Stimulated activated CD4-positive, alpha-beta T cell treated with anti-CD3 and anti-CD28 coated beads, Interleukin-12 subunit alpha, Interleukin-12 subunit beta, amount 100 ng/mL, for 24 hours (primary cell): ENCODE measurements around the gene KCNK6.
"Not testable (repeated sequence)": the region's sequence is repeated elsewhere in the genome, so short reads cannot be mapped to it uniquely, and the experiment has no call there.

Source experiments
- DNase-seq, 2 experiments: peaks; one replicate each; pipeline ENCODE4 v3.0.0-alpha.2; 2020; ENCODE audit warnings: low read depth in 2 of 2

KCNK6 gene

DNA sequence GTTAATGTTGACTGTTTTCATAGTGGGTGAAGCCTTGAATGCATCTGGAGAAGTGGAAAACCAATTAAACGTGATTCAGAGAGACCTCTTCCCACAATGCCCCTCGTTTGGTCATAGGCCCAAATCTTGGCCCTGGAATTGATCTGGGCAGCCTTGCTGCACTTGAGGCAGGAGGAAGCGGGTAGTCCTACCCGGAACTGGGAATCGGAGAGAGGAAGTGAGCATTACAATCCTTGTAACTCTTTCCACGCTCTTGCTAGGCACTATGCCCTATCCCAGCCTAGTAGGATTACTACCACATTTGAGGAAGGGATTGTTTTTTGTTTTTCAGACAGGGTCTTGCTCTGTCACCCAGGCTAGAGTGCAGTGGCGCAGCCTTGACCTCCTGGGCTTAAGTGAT is 3.6 kb downstream of the KCNK6 start:
- no peak for DNase-seq

GRCh38 chr19:38324431-38324830 is 4.8 kb downstream of the KCNK6 start:
- DNase-seq = no peak

GRCh38 chr19:38326591-38326990 is 6.9 kb downstream of the KCNK6 start:
- DNase-seq = no peak

DNA sequence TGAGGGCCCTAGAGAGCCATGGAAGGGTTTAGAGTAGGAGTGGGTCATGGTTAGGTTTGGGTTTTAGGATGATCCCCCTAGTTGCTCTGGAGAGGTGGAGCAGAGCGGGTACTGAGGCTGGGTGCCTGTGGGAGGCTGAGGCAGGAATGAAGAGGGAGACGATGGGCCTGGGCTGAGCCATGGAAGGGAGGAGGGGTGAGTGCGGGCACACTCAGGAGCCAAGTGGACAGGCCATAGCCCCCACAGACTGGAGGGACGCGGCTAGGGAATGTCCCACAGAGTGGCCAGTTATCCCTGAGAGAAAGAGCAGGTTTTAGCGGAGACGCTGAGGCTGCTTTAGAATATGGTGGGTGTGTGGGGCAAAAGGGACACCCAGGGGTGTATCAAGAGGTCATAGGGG is 10.0 kb downstream of the KCNK6 start:
- no peak for DNase-seq

- no peak for DNase-seq
Measured at GRCh38 chr19:38331728-38332127, 12.1 kb downstream of the KCNK6 start.

GRCh38 chr19:38333245-38333644 is 13.6 kb downstream of the KCNK6 start:
- no peak for DNase-seq

DNA sequence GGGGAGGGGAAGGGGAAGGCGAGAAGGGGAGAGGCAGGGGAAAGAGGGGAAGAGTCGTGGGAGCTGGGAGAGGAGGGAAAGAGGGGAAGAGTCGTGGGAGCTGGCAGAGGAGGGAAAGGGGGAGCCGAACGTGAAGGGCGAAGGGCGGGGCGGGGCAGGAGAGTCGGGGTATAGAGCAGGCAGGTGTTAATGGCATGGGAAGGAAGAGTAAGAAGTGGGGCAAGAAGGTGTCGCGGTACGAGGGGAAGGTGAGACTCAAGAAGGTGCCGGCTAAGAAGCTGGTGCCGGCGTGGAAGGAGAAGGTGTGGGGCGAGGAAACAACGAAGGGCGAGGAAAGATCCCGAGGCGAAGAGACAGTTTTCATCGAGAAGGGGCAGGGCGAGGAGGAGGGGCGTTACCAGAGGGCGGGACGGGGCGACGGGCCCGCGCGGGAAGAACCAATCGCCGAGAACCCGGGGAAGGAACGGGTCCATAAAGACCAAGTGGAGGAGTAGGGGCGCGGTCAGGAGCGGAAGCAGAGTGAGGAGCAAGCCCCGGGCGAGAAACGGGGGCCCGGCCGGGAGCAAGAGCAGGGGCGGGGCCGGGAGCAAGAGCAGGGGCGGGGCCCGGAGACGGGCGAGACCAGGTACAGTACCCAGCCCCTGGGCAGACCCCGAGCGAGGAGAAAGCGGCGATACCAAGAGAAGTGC is 16.4 kb downstream of the KCNK6 start:
- DNase-seq = peak; percentile 90 to 96

DNA sequence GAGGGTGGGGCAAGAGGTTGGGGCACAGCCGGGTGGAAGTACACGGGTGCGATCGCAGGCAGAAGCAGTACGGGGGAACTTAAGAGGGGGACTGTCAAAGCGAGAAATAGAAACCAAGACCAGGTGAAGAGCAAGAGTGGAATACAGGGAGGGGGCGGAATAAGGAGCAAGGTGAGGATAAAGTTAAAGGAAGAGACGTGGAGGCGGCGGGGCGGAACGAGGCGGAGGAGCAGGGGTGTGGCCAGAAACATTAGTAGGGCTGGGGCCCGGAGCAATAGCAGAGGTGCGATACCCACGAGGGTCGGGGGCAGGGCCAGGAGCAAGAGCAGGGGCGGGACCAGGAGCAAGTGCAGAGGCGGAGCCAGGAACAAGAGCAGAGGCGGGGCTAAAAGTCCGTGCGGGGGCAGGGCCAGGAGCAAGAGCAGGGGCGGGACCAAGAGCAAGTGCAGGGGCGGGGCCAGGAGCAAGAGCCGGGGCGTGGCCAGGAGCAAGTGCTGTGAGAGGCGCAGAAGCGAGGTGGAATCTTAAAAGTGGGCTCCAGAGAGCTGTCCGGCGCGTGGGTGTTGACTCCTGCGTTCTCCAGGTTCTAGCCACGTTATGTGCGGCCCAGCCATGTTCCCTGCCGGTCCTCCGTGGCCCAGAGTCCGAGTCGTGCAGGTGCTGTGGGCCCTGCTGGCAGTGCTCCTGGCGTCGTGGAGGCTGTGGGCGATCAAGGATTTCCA is 17.2 kb downstream of the KCNK6 start:
- peak; percentile 94 to 97 for DNase-seq

DNA sequence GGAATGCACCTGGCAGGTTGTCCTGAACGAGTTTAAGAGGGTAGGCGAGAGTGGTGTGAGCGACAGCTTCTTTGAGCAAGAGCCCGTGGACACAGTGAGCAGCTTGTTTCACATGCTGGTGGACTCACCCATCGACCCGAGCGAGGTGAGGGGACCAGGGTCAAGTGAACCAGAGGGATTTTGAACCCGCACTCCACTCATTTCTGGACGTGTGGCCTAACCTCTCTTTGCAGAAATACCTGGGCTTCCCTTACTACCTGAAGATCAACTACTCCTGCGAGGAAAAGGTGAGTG is 17.7 kb downstream of the KCNK6 start:
- no peak for DNase-seq

DNA sequence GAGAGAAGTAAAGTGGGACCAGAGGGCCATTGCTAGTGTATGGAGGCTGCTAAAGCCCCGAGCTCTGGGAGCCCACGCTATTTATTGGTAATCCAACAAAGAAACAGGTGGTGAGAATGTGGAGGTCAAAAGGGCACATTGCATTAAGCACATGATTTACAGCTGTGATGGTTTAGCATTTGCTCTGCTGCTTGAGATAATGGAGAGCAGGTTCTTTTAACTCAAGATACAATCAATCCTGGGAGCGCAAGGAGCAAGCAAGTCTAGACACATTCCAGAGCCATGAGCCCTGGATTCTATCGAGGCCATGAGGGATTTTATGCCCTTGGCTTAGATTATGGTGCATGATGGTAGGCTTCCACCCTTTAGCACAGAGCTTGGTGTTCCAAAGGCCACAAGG is 19.4 kb downstream of the KCNK6 start:
- DNase-seq = not testable (repeated sequence)

DNA sequence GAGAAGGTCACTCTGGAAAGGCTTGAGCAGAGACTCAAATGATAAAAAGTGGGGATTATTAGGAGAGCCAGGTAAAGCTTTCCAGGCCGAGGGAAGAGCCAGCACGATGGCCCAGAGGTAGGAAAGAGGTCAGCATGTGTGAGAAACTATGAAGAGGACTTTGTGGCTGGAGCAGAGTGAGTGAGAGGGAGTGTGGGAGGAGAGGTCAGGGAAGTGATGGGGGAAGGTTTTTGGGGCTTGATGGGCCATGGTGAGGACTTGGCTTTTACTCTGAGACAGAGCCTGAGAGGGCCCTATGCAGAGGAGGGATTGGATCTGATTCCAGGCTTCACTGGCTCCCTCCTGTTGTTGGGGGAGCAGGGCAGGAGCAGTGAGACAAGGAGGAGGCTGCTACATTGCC is 21.3 kb downstream of the KCNK6 start:
- DNase-seq = no peak

DNA sequence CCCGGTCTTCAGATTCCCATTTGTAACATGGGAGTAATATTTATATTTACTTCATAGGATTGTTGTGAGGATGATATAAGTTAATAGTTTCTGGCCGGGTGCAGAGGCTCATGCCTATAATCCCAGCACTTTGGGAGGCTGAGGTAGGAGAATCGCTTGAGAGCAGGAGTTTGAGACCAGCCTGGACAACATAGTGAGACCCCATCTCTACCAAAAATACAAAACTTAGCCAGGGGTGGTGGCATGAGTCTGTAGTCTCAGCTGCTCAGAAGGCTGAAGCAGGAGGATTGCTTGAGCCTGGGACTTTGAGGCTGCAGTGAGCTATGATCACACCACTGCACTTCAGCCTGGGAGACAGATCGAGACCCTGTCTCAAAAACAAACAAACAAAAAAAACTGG is 27.2 kb downstream of the KCNK6 start:
- DNase-seq = no peak

- DNase-seq = no peak
Measured at GRCh38 chr19:38350883-38351282, 31.2 kb downstream of the KCNK6 start.

GRCh38 chr19:38351865-38352395 is 32.3 kb downstream of the KCNK6 start:
- no peak for DNase-seq

- no peak for DNase-seq
Measured at GRCh38 chr19:38352611-38353010, 33.0 kb downstream of the KCNK6 start.

DNA sequence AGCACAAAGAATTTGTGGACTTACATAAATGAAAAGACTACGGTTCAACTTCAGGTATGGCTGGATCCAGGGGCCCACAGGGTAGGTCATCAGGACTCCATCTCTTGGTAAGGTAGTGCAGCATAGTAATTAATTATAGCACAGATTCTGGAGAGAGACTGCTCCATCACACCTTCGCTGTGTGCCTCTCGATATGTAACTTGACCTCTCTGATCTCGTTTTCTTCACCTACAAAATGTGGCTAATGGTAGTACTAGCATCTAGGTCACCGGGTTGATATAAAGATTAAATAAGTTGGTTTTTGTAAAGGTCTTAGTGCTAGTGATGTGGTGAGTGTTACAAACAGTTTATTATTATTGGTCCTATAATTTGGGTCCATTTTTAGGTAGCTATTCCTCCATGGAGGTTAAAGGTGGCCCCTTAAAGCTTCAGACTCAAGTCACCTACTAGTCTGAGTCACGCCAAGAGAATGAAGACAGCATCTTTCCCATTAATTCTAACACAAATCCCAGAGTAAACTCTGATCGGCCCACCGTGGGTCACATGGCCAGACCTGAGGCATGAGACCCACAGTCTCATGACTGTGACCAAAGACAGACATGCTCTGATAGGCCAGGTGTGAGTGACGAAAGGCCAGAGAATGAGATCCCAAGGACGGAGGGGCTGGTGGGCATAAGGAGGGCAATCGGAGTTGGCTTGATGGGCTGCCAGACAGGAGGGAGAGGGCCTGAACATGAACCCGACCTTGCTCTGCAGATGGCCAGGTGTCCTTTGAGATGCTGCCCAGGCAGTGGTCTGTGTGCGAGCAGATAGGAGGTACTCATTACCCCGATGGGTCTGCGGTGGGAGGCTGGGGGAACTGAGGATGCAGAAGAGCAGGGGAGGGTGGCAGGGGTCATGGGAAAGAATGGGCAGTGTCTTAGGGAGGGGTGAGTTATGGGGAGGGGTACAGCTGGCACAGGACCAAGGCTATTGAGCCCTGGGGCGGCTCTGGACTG is 36.4 kb downstream of the KCNK6 start:
- no peak for DNase-seq

GRCh38 chr19:38358071-38358470 is 38.4 kb downstream of the KCNK6 start:
- DNase-seq = no peak

- DNase-seq = no peak
Measured at GRCh38 chr19:38359242-38360021, 39.8 kb downstream of the KCNK6 start.

DNA sequence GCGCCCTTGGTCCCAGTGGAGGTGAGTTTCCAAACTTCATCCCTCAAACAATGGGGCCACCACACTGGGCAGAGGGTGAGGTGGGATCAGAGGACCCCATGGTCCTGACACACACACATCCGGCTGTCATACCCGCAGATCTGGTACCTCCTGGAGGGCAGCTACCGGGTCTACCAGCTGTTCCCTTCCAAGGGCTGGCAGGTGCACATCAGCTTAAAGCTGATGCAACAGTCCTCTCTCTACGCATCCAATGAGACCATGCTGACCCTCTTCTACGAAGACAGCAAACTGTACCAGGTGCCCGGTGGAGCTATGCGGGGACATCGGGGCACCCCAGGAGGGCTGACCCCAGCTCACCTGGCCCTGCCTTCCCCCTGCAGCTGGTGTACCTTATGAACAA is 40.7 kb downstream of the KCNK6 start:
- DNase-seq = no peak

DNA sequence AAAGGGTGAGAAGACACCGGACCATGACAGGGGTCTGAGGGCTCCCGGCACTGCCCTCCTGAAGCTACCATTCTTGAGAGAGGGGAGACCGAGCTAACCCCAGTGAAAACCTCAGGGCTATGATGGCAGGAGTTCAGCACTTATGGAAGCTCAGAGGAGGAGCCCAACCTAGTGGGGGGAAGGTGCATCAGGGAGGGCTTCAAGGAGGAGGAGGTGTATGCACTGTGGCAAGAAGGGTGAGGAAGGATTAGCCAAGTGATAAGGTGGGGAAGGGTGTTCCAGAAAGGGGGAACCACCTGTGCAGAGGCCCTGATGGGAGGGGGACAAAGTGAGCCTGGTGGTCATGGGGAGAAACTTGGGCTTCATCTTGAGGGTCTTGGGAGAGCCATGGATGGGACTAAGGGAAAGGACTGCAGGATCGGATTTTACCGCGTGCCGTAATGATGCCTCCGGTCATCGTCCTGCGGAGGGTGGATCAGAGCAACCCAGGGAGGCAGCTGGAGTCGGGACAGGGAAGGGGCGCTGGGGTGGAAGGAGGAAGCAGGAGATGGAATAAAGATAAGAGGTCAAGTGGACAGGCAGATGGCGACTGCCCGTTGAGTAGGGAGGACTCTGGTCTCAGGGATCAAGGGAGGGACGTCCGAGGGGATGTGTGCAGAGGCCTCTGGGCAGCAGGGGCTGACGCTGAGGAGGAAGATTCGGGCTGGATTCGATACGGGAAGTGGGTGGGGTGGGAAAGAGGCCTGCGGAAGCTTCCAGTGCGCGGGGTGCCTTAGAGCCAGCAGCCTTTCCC is 41.4 kb downstream of the KCNK6 start:
- DNase-seq = no peak

- peak; percentile 26 to 73 for DNase-seq
Measured at GRCh38 chr19:38361633-38362075, 42.0 kb downstream of the KCNK6 start.
